ENCODE measurements around the gene KDM4E.

KDM4E gene

GRCh38 chr11:95054356-95054755 lies 29.3 kb downstream of the KDM4E start:
- DNase-seq, result no peak

GRCh38 chr11:95055283-95055897 lies 30.3 kb downstream of the KDM4E start:
- no peak for DNase-seq

- DNase-seq, result no peak
These were observed 32.9 kb downstream of the KDM4E start for GRCh38 chr11:95057959-95058358.

- DNase-seq, result no peak
These were observed 33.6 kb downstream of the KDM4E start for GRCh38 chr11:95058621-95059020.

- no peak for DNase-seq
These were observed 34.0 kb downstream of the KDM4E start for GRCh38 chr11:95059046-95059445.

GRCh38 chr11:95065336-95065735 lies 40.3 kb downstream of the KDM4E start:
- DNase-seq, result no peak

- DNase-seq, result no peak
These were observed 41.6 kb downstream of the KDM4E start, which contains the start of gene SRSF8 for GRCh38 chr11:95066716-95067038. Gene SRSF8, plus strand, starts transcription at chr11:95066919. Its CDS starts 308 bp downstream, at chr11:95067227.

GRCh38 chr11:95067039-95067840 lies 42.2 kb downstream of the KDM4E start:
- DNase-seq, result peak; percentile 82 to 94 (median 88)

GRCh38 chr11:95067841-95068219 lies 42.8 kb downstream of the KDM4E start:
- peak in 1 of 4 experiments; percentile 42 for DNase-seq

- peak; percentile 84 to 95 (median 89) for DNase-seq
These were observed 43.5 kb downstream of the KDM4E start for GRCh38 chr11:95068549-95068948.

GRCh38 chr11:95070471-95070870 lies 45.4 kb downstream of the KDM4E start:
- DNase-seq, result no peak

GRCh38 chr11:95072948-95073347 lies 47.9 kb downstream of the KDM4E start:
- no peak for DNase-seq

GRCh38 chr11:95074792-95075563 lies 49.9 kb downstream of the KDM4E start:
- DNase-seq, result no peak

- peak in 3 of 4 experiments; percentile 38 to 64 (median 58) for DNase-seq
These were observed 51.4 kb downstream of the KDM4E start for GRCh38 chr11:95076416-95076815.

- no peak for DNase-seq
These were observed 51.9 kb downstream of the KDM4E start for GRCh38 chr11:95076981-95077380.

Data from suppressor macrophage (primary cell).